Endothelial cell of umbilical vein (primary cell): ENCODE measurements around the gene CBX2. TPM values are rescaled to one million over a fixed set of nuclear protein-coding genes. Genes with fewer than 3 reads are reported as not detected.

Experiments used
- BruUV-seq: library from RNA; stranded (reverse); fragments of 400-500 nt; replicated peaks from 2 replicates; lab custom pipeline; 2021; lab: Mats Ljungman, UMichigan
- CTCF ChIA-PET: fragments of 300-600, 350-600 bp; sonication (Branson Sonifier 250); formaldehyde crosslinking; loops from one replicate; lab custom pipeline; 2021; ENCODE audit warnings: antibody characterized with exemption, inconsistent platforms; lab: Charles Lee
- POLR2A ChIA-PET: fragments of 300-600, 350-600 bp; sonication (Branson Sonifier 250); formaldehyde crosslinking; loops from one replicate; lab custom pipeline; 2021; ENCODE audit warnings: antibody characterized with exemption, inconsistent platforms; lab: Charles Lee
- DNase-seq: peaks from one replicate; pipeline ENCODE4 v3.0.0-alpha.2; 2011; ENCODE audit warnings: low read depth, low spot score
- FAIRE-seq: peaks from 2 replicates; lab custom pipeline; 2011; peaks lifted over from hg19 to GRCh38; lab: Jason Lieb, UNC
- H2AFZ ChIP-seq: 2 replicates; pipeline ENCODE4 v1.6.0; 2012; ENCODE audit warnings: low read depth, low read length, control low read depth, inconsistent platforms
- H3K27ac ChIP-seq: 2 replicates; pipeline ENCODE4 v1.5.1; 2011; ENCODE audit warnings: low read depth, mild to moderate bottlenecking, control low read depth, low read length, moderate library complexity; ENCODE audit not compliant: insufficient read depth
- H3K27me3 ChIP-seq, 2 experiments: 2 replicates each; pipeline versions ENCODE4 v1.6.0 to v1.6.1; 2011; ENCODE audit warnings: low read length in 2 of 2, mixed read lengths in 1 of 2; ENCODE audit not compliant: control insufficient read depth in 2 of 2, insufficient read depth in 2 of 2
- H3K36me3 ChIP-seq, 2 experiments: 2 replicates in 1 of 2; 3 replicates in 1 of 2; pipeline ENCODE4 v1.5.1; 2011; ENCODE audit warnings: low read length in 2 of 2, mild to moderate bottlenecking in 1 of 2, moderate library complexity in 1 of 2; ENCODE audit not compliant: control insufficient read depth in 2 of 2, insufficient read depth in 2 of 2; ENCODE audit errors: extremely low read depth in 1 of 2
- H3K4me1 ChIP-seq: 3 replicates; pipeline ENCODE4 v1.5.1; 2011; ENCODE audit warnings: mild to moderate bottlenecking, low read length; ENCODE audit not compliant: control insufficient read depth, insufficient read depth; ENCODE audit errors: extremely low read depth
- H3K4me2 ChIP-seq: 2 replicates; pipeline ENCODE4 v1.6.1; 2011; ENCODE audit warnings: low read length, control low read depth, mixed read lengths; ENCODE audit not compliant: insufficient read depth
- H3K4me3 ChIP-seq, 3 experiments: fragments of 200-600 bp in 1 of 3; sonication (generic), shearing (Covaris generic) in 1 of 3; replicated peaks in 1 of 3; 2 replicates each; pipeline ENCODE4 v1.5.1; 2011 to 2016; ENCODE audit warnings: control low read depth in 3 of 3, low read length in 3 of 3, mild to moderate bottlenecking in 2 of 3, inconsistent platforms in 1 of 3, low read depth in 1 of 3, moderate library complexity in 1 of 3; ENCODE audit not compliant: insufficient read depth in 1 of 3
- H3K79me2 ChIP-seq: 2 replicates; pipeline ENCODE4 v1.6.0; 2012; ENCODE audit warnings: low read length, inconsistent platforms; ENCODE audit not compliant: control insufficient read depth, insufficient read depth
- H3K9ac ChIP-seq: replicated peaks from 2 replicates; pipeline ENCODE3; 2011; ENCODE audit warnings: low read length, control low read depth; ENCODE audit not compliant: insufficient read depth; ENCODE audit errors: extremely low read depth
- H3K9me1 ChIP-seq: replicated peaks from 3 replicates; pipeline ENCODE4 v1.6.0; 2011; ENCODE audit warnings: mild to moderate bottlenecking, low read length; ENCODE audit not compliant: control insufficient read depth, insufficient read depth; ENCODE audit errors: extremely low read depth
- H3K9me3 ChIP-seq: replicated peaks from 2 replicates; pipeline ENCODE4 v1.5.1; 2012; ENCODE audit warnings: low read length, inconsistent platforms; ENCODE audit not compliant: control insufficient read depth, insufficient read depth
- H4K20me1 ChIP-seq: replicated peaks from 2 replicates; pipeline ENCODE3; 2011; ENCODE audit warnings: mild to moderate bottlenecking, low read length; ENCODE audit not compliant: control insufficient read depth, insufficient read depth; ENCODE audit errors: extremely low read depth
- EZH2 ChIP-seq: IDR thresholded peaks from 2 replicates; pipeline ENCODE4 v1.6.1; 2012; ENCODE audit warnings: borderline replicate concordance, low read depth, mild to moderate bottlenecking, moderate library complexity, low read length, inconsistent platforms; ENCODE audit not compliant: severe bottlenecking
- GATA2 ChIP-seq: IDR thresholded peaks from 2 replicates; pipeline ENCODE4 v1.7.0; 2011; ENCODE audit warnings: low read depth, mild to moderate bottlenecking, moderate library complexity, mixed read lengths, low read length; ENCODE audit not compliant: insufficient read length, insufficient read depth
- JUN ChIP-seq: IDR thresholded peaks from 2 replicates; pipeline ENCODE4 v1.6.1; 2011; ENCODE audit warnings: borderline replicate concordance, low read depth; ENCODE audit not compliant: insufficient read length, insufficient read depth
- MAX ChIP-seq: IDR thresholded peaks from 2 replicates; pipeline ENCODE4 v1.6.1; 2011; ENCODE audit not compliant: insufficient read depth, insufficient read length
- POLR2A ChIP-seq: IDR thresholded peaks from 2 replicates; pipeline ENCODE4 v1.6.1; 2012; ENCODE audit warnings: low read depth, mild to moderate bottlenecking, control low read depth, low read length
- POLR2AphosphoS5 ChIP-seq: IDR thresholded peaks from 2 replicates; pipeline ENCODE4 v1.6.1; 2012; ENCODE audit warnings: low read depth, mild to moderate bottlenecking, control low read depth, low read length, moderate library complexity; ENCODE audit not compliant: insufficient read depth
- dilution Hi-C: fragments of 300-500 bp; cut with MboI; formaldehyde crosslinking; loops from one replicate; pipeline ENCODE4 v1.15.0; 2019; ENCODE audit warnings: low sequenced_read_pairs; ENCODE audit not compliant: extremely low pct_ligation_motif_present
- intact Hi-C: fragments of 100-400 bp; cut with micrococcal nuclease; formaldehyde crosslinking; loops from one replicate; pipeline ENCODE4 v1.10.0; 2022
- polyA plus RNA-seq, 4 experiments: library from polyadenylated mRNA; depleted of rRNA in 3 of 4; stranded (reverse) in 3 of 4; unstranded in 1 of 4; fragments of >200 nt; gene quantifications; 2 replicates each; pipeline versions ENCODE4 v1.2.1 to v1.2.3, GENCODE V29; 2011 to 2012; ENCODE audit warnings: missing spikeins in 1 of 4
- total RNA-seq: library from RNA; stranded (reverse); gene quantifications from 2 replicates; pipeline ENCODE4 v1.2.3, GENCODE V29; 2021

CBX2 gene
- total and polyA plus RNA-seq, 2 donors (not counting 3 experiments of a cell fraction or from before 2014, with no cell fraction given) = 10.5 to 20.0 TPM

GRCh38 chr17:79829457-79829856 lies 51.5 kb downstream of the CBX2 start:
- ChIA-PET POLR2A (no interaction called here), CTCF (interaction anchor here (1.3 to 2.1 kb wide), 3 partner anchors 11 to 19 kb away, joined by 4 to 6 read pairs (median 4); no protein-coding TSS in a partner anchor)
- H3K27ac ChIP-seq = no peak overlapping the region

GRCh38 chr17:79830303-79830702 lies 52.4 kb downstream of the CBX2 start:
- Histone ChIP-seq H3K27me3 (no peaks in the 10 kb centered on the region), H3K9me1 (no peaks in the 10 kb centered on the region), H3K27ac (no peak overlapping the region), H3K4me3 (no peak overlapping the region), H3K4me1 (peaks cover 14% of the 10 kb centered on the region), H4K20me1 (no peaks in the 10 kb centered on the region), H2AFZ (no peak overlapping the region), H3K9me3 (no peaks in the 10 kb centered on the region), H3K79me2 (no peaks in the 10 kb centered on the region), H3K4me2 (no peak overlapping the region), H3K9ac (no peak overlapping the region), H3K36me3 (peaks cover 0 to 3% of the 10 kb centered on the region in 2 experiments)
- intact Hi-C loops = no loop called here
- dilution Hi-C loops = no loop called here
- ChIA-PET POLR2A (no interaction called here), CTCF (interaction anchor here (0.5 to 1.2 kb wide), 2 partner anchors 15 to 16 kb away, joined by 3 read pairs; no protein-coding TSS in a partner anchor)
- no peak for DNase-seq
- FAIRE-seq = no peak
- no TSS peak for BruUV-seq
- no peak for TF ChIP-seq POLR2A
- TF ChIP-seq JUN = no peak
- TF ChIP-seq MAX = no peak
- TF ChIP-seq POLR2AphosphoS5 = no peak
- TF ChIP-seq EZH2 = no peak
- no peak for TF ChIP-seq GATA2

More at GRCh38 chr17:79829457-79829856, 51.5 kb downstream of the CBX2 start:
- dilution Hi-C loops = no loop called here
- intact Hi-C loops = no loop called here
- Histone ChIP-seq H3K9me3 (no peaks in the 10 kb centered on the region), H2AFZ (no peak overlapping the region), H3K9me1 (no peaks in the 10 kb centered on the region), H3K4me2 (no peak overlapping the region), H4K20me1 (no peaks in the 10 kb centered on the region), H3K79me2 (no peaks in the 10 kb centered on the region), H3K36me3 (peaks cover 0 to 3% of the 10 kb centered on the region in 2 experiments), H3K4me1 (peaks cover 14% of the 10 kb centered on the region), H3K27me3 (peaks cover 0 to 2% of the 10 kb centered on the region in 2 experiments), H3K4me3 (no peak overlapping the region), H3K9ac (no peak overlapping the region)
- DNase-seq (no peak), FAIRE-seq (no peak)
- BruUV-seq = no TSS peak
- TF ChIP-seq EZH2 (no peak), JUN (no peak), POLR2AphosphoS5 (no peak), GATA2 (no peak), POLR2A (no peak)
